BJ (cell line): ENCODE data around the gene ZBTB9. TPM values are rescaled to one million over a fixed set of nuclear protein-coding genes. Genes with fewer than 3 reads are reported as not detected.

Source experiments
- CTCF ChIA-PET: fragments of 350-600 bp; formaldehyde crosslinking; extraction: SDS; loops from one replicate; lab custom pipeline; 2021; ENCODE audit warnings: antibody characterized with exemption, inconsistent platforms; lab: Yijun Ruan, JAX
- POLR2A ChIA-PET: fragments of 300-600 bp; sonication (Branson Sonifier 250); formaldehyde crosslinking; extraction: SDS; loops from one replicate; lab custom pipeline; 2021; ENCODE audit warnings: antibody characterized with exemption; lab: Charles Lee
- DNase-seq: peaks from one replicate; pipeline ENCODE4 v3.0.0-alpha.2; 2011; ENCODE audit warnings: low read depth
- H3K27me3 ChIP-seq: 2 replicates; pipeline ENCODE4 v1.6.0; 2011; ENCODE audit warnings: low read length; ENCODE audit not compliant: control insufficient read depth, insufficient read depth
- H3K36me3 ChIP-seq: 2 replicates; pipeline ENCODE4 v1.5.1; 2011; ENCODE audit warnings: low read length; ENCODE audit not compliant: control insufficient read depth, insufficient read depth
- H3K4me3 ChIP-seq: 2 replicates; pipeline ENCODE4 v1.5.1; 2011; ENCODE audit warnings: low read depth, mild to moderate bottlenecking, control low read depth, low read length
- CTCF ChIP-seq: IDR thresholded peaks from 2 replicates; pipeline ENCODE4 v1.5.1; 2011; ENCODE audit warnings: low read depth, mild to moderate bottlenecking, control low read depth, inconsistent platforms, low read length, moderate library complexity; ENCODE audit not compliant: insufficient read depth
- polyA plus RNA-seq: library from polyadenylated mRNA; depleted of rRNA; stranded (reverse); fragments of >200 nt; gene quantifications from 2 replicates; pipeline ENCODE4 v1.2.3, GENCODE V29; 2011

The ZBTB9 gene
- polyA plus RNA-seq, 1 experiment: 5.7 TPM

- CTCF ChIA-PET: no interaction called here
Observed at GRCh38 chr6:33452496-33452895, 1.9 kb upstream of the ZBTB9 start.

GRCh38 chr6:33453393-33454008 lies 875 bp upstream of the ZBTB9 start:
- no peak for TF ChIP-seq CTCF
- H3K27me3 ChIP-seq: no peaks in the 10 kb centered on the region
- peaks cover 11% of the 10 kb centered on the region for H3K36me3 ChIP-seq
- H3K4me3 ChIP-seq: peak overlapping the region; percentile 93
- no peak for DNase-seq
- POLR2A ChIA-PET: no interaction called here
- CTCF ChIA-PET: interaction anchor here (0.8 to 1.1 kb wide), 3 partner anchors 38 to 69 kb away, joined by 3 read pairs; no protein-coding TSS in a partner anchor

More at GRCh38 chr6:33452496-33452895, 1.9 kb upstream of the ZBTB9 start:
- Histone ChIP-seq H3K27me3 (no peaks in the 10 kb centered on the region), H3K4me3 (no peak overlapping the region), H3K36me3 (peaks cover 15% of the 10 kb centered on the region)
- DNase-seq: no peak
- no peak for TF ChIP-seq CTCF
- POLR2A ChIA-PET: no interaction called here

- ChIA-PET CTCF (interaction anchor here (1.3 kb wide), 1 partner anchor 13 kb away, joined by 4 read pairs; no protein-coding TSS in a partner anchor), POLR2A (no interaction called here)
- DNase-seq: no peak
- Histone ChIP-seq H3K4me3 (peak overlapping the region; percentile 93), H3K27me3 (no peaks in the 10 kb centered on the region), H3K36me3 (peaks cover 4% of the 10 kb centered on the region; the same call in 1 of the 2 replicates)
- no peak for TF ChIP-seq CTCF
Observed at GRCh38 chr6:33455051-33455450, 675 bp downstream of the ZBTB9 start.

- no peaks in the 10 kb centered on the region for H3K27me3 ChIP-seq
- POLR2A ChIA-PET: no interaction called here
- CTCF ChIA-PET: no interaction called here
- H3K4me3 ChIP-seq: no peak overlapping the region
- peaks cover 4% of the 10 kb centered on the region; the same call in 1 of the 2 replicates for H3K36me3 ChIP-seq
- TF ChIP-seq CTCF: no peak
- DNase-seq: no peak
Observed at GRCh38 chr6:33456156-33456555, 1.8 kb downstream of the ZBTB9 start.

- Histone ChIP-seq H3K27me3 (no peaks in the 10 kb centered on the region), H3K4me3 (no peak overlapping the region), H3K36me3 (peaks cover 2% of the 10 kb centered on the region; the same call in 1 of the 2 replicates)
- DNase-seq: no peak
- ChIA-PET CTCF (no interaction called here), POLR2A (no interaction called here)
- no peak for TF ChIP-seq CTCF
Observed at GRCh38 chr6:33458676-33459075, 4.3 kb downstream of the ZBTB9 start.
